Ishikawa (cell line): Measurements from ENCODE around the gene CYTL1.

Experiments
- CEBPB ChIP-seq: IDR thresholded peaks from 2 replicates; pipeline ENCODE4 v1.6.1; 2012
- CREB1 ChIP-seq: IDR thresholded peaks from 2 replicates; pipeline ENCODE4 v1.6.1; 2012; ENCODE audit warnings: low read depth
- EGR1 ChIP-seq: IDR thresholded peaks from 2 replicates; pipeline ENCODE4 v1.6.1; 2012
- EP300 ChIP-seq: IDR thresholded peaks from 2 replicates; pipeline ENCODE4 v1.6.1; 2012; ENCODE audit warnings: borderline replicate concordance
- FOXM1 ChIP-seq: IDR thresholded peaks from 2 replicates; pipeline ENCODE4 v1.6.1; 2012; ENCODE audit warnings: low read depth, borderline replicate concordance
- NFIC ChIP-seq: IDR thresholded peaks from 2 replicates; pipeline ENCODE4 v1.6.1; 2012
- RAD21 ChIP-seq: IDR thresholded peaks from 2 replicates; pipeline ENCODE4 v1.6.1; 2012; ENCODE audit warnings: low read depth
- TAF1 ChIP-seq: IDR thresholded peaks from 2 replicates; pipeline ENCODE4 v1.6.1; 2012; ENCODE audit warnings: low read depth, mild to moderate bottlenecking
- TCF12 ChIP-seq: IDR thresholded peaks from 2 replicates; pipeline ENCODE4 v1.6.1; 2012; ENCODE audit warnings: low read depth
- TEAD4 ChIP-seq: IDR thresholded peaks from 2 replicates; pipeline ENCODE4 v1.6.1; 2012
- USF1 ChIP-seq: IDR thresholded peaks from 2 replicates; pipeline ENCODE4 v1.6.1; 2012
- YY1 ChIP-seq: IDR thresholded peaks from 2 replicates; pipeline ENCODE4 v1.6.1; 2012; ENCODE audit warnings: low read depth
- ZBTB7A ChIP-seq: IDR thresholded peaks from 2 replicates; pipeline ENCODE4 v1.6.1; 2012; ENCODE audit warnings: low read depth
- TF ChIP-seq, protein P1 (sequence below): IDR thresholded peaks from 2 replicates; pipeline ENCODE4 v1.6.1; 2012; ENCODE audit warnings: low read depth, mild to moderate bottlenecking
- TF ChIP-seq, protein P2 (sequence below): IDR thresholded peaks from 2 replicates; pipeline ENCODE4 v1.6.1; 2012

CYTL1 gene

GRCh38 chr4:5012244-5012898, 6.9 kb downstream of the CYTL1 start:
- TF ChIP-seq TAF1 (no peak), YY1 (no peak), RAD21 (no peak), NFIC (no peak), FOXM1 (no peak)

DNA sequence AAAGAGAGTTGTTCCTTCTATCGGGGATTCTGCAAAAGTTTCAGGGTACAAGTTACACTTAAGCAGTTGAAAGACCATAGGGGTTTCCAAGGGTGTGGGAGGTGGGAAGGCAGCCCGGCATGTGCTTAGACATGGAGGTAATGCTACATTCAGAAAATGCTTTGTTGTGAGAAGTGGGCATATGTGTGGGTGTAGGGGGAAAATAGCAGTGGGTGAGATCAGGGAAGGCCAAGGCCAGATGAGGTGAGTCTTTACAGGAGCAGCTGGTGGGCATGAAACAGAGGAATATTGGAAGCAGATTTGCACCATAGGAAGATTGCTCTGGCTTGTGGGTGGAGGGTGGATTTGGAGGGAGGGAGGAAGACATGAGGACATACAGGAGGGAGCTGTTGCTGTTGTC, 8.3 kb downstream of the CYTL1 start:
- no peak for TF ChIP-seq YY1
- TF ChIP-seq EGR1: no peak
- TF ChIP-seq USF1: no peak
- TF ChIP-seq, protein P1, sequence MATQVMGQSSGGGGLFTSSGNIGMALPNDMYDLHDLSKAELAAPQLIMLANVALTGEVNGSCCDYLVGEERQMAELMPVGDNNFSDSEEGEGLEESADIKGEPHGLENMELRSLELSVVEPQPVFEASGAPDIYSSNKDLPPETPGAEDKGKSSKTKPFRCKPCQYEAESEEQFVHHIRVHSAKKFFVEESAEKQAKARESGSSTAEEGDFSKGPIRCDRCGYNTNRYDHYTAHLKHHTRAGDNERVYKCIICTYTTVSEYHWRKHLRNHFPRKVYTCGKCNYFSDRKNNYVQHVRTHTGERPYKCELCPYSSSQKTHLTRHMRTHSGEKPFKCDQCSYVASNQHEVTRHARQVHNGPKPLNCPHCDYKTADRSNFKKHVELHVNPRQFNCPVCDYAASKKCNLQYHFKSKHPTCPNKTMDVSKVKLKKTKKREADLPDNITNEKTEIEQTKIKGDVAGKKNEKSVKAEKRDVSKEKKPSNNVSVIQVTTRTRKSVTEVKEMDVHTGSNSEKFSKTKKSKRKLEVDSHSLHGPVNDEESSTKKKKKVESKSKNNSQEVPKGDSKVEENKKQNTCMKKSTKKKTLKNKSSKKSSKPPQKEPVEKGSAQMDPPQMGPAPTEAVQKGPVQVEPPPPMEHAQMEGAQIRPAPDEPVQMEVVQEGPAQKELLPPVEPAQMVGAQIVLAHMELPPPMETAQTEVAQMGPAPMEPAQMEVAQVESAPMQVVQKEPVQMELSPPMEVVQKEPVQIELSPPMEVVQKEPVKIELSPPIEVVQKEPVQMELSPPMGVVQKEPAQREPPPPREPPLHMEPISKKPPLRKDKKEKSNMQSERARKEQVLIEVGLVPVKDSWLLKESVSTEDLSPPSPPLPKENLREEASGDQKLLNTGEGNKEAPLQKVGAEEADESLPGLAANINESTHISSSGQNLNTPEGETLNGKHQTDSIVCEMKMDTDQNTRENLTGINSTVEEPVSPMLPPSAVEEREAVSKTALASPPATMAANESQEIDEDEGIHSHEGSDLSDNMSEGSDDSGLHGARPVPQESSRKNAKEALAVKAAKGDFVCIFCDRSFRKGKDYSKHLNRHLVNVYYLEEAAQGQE: no peak
- TF ChIP-seq TEAD4: no peak
- TF ChIP-seq, protein P2, sequence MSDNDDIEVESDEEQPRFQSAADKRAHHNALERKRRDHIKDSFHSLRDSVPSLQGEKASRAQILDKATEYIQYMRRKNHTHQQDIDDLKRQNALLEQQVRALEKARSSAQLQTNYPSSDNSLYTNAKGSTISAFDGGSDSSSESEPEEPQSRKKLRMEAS: no peak
- no peak for TF ChIP-seq EP300
- no peak for TF ChIP-seq TCF12
- TF ChIP-seq ZBTB7A: no peak
- no peak for TF ChIP-seq FOXM1
- no peak for TF ChIP-seq NFIC
- no peak for TF ChIP-seq CEBPB
- TF ChIP-seq CREB1: no peak
- no peak for TF ChIP-seq TAF1

DNA sequence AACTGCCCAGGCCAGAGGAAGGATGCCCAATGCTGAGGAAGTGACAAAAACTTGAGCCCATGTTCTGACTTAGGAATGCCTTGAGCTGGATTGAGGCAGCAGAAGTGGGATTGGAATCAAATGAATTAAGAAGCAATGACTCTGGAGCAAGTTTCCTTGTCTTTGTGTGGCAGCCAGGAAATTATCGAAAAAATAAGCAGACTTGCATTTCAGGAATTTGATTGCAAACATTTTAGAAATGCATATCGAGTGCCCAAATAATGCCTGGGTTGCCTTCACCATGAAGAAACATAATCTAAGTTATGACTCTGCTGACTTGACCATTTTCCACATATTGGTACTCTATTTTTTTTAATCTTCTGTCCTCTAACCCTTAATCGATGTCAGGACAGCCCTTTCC, 9.5 kb downstream of the CYTL1 start:
- TF ChIP-seq TEAD4: no peak
- TF ChIP-seq EGR1: no peak
- TF ChIP-seq CEBPB: no peak
- TF ChIP-seq EP300: no peak
- TF ChIP-seq, protein P1: no peak
- TF ChIP-seq USF1: no peak
- TF ChIP-seq RAD21: no peak
- no peak for TF ChIP-seq CREB1
- TF ChIP-seq TAF1: no peak
- TF ChIP-seq NFIC: no peak
- no peak for TF ChIP-seq TCF12
- TF ChIP-seq FOXM1: no peak
- no peak for TF ChIP-seq YY1

DNA sequence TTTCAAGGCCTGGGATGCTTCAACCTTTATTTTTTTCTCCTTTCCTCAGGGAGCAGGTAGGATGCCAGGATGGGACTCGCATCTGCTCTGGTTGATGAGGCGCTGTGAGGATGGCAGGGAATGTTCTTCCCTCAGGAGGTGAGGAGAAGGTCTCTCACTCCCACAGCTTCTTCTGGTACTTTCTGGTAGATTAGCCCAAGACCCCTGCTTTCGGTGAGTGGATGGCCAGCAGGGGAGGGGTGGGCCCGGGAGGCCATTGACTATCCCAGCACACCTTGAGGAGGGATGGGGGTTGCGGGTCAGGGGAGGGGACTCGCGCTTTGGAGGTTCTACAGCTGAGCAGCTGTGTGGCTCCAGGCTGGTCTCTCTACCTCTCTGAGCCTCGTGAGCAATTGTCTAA, 14.8 kb downstream of the CYTL1 start:
- TF ChIP-seq TEAD4: no peak
- no peak for TF ChIP-seq CREB1
- TF ChIP-seq EGR1: no peak
- no peak for TF ChIP-seq YY1
- TF ChIP-seq CEBPB: no peak
- TF ChIP-seq TAF1: no peak
- no peak for TF ChIP-seq EP300
- no peak for TF ChIP-seq RAD21

DNA sequence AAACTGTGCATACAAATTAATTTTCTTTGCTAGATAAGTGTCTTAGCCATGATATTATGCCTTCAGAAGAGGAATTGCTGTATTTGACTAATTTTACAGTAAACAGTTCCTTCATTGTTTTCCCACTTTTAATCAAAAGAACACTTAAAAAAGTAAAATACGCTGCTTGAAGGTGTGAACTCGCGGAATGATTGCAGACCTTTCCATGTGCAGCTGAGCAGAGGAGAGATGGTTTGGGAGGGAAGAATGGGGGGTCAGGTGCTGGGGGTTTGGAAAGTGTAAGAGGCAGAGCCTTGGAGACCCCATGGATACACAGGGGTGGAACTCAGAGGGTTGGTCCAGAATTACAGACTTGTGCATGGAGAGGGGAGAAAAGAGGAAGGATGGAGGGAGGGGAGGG, 15.3 kb downstream of the CYTL1 start:
- TF ChIP-seq CEBPB (no peak), TCF12 (no peak), TAF1 (no peak), EGR1 (no peak), EP300 (no peak), NFIC (no peak), RAD21 (no peak), YY1 (no peak)
- TF ChIP-seq, protein P1: no peak
- TF ChIP-seq, protein P2: no peak
